GM23338 (cell line): ENCODE results near the gene ROR1. TPM values are rescaled to one million over a fixed set of nuclear protein-coding genes. Genes with fewer than 3 reads are reported as not detected.

Experiments
- ATAC-seq: fragments of 200-7000 bp; cut with Tn5 transposase; 3 replicates; pipeline ENCODE4 v1.9.1; 2020
- DNase-seq: peaks from one replicate; pipeline ENCODE4 v3.0.0-alpha.2; 2015; ENCODE audit warnings: low spot score
- H2AFZ ChIP-seq: fragments of 200-600 bp; sonication (generic); 2 replicates; pipeline ENCODE4 v1.8.0; 2016; ENCODE audit warnings: antibody characterized with exemption, mild to moderate bottlenecking, moderate library complexity
- H3F3A ChIP-seq: fragments of 200-600 bp; sonication (generic); replicated peaks from 2 replicates; pipeline ENCODE4 v1.8.0; 2017; ENCODE audit warnings: antibody characterized with exemption, mixed run types, low read depth
- H3K27ac ChIP-seq: fragments of 200-600 bp; sonication (generic); 2 replicates; pipeline ENCODE4 v1.6.1; 2016; ENCODE audit warnings: low read depth
- H3K27me3 ChIP-seq: fragments of 200-600 bp; sonication (generic); 2 replicates; pipeline ENCODE4 v1.8.0; 2016; ENCODE audit warnings: mild to moderate bottlenecking, mixed run types, moderate library complexity; ENCODE audit not compliant: insufficient read depth
- H3K36me3 ChIP-seq: fragments of 200-600 bp; sonication (generic); 2 replicates; pipeline ENCODE4 v1.8.0; 2016; ENCODE audit warnings: mild to moderate bottlenecking; ENCODE audit not compliant: insufficient read depth
- H3K4me1 ChIP-seq: fragments of 200-600 bp; sonication (generic); 2 replicates; pipeline ENCODE4 v1.8.0; 2016; ENCODE audit warnings: mild to moderate bottlenecking, moderate library complexity; ENCODE audit not compliant: insufficient read depth
- H3K4me2 ChIP-seq: fragments of 200-600 bp; sonication (generic); 2 replicates; pipeline ENCODE4 v1.7.1; 2017; ENCODE audit warnings: mixed run types
- H3K4me3 ChIP-seq: fragments of 200-600 bp; sonication (generic); 2 replicates; pipeline ENCODE4 v1.6.1; 2016; ENCODE audit warnings: mixed run types
- H3K79me2 ChIP-seq: fragments of 200-600 bp; sonication (generic); replicated peaks from 2 replicates; pipeline ENCODE4 v1.8.0; 2017; ENCODE audit warnings: mild to moderate bottlenecking; ENCODE audit not compliant: insufficient read depth
- H3K9me2 ChIP-seq: fragments of 200-600 bp; sonication (generic); 2 replicates; pipeline ENCODE4 v1.8.0; 2017; ENCODE audit not compliant: insufficient read depth
- H4K20me1 ChIP-seq: fragments of 200-600 bp; sonication (generic); replicated peaks from 2 replicates; pipeline ENCODE4 v1.8.0; 2017; ENCODE audit warnings: mild to moderate bottlenecking; ENCODE audit not compliant: insufficient read depth
- H3K27ac Mint-ChIP-seq: 2 replicates; pipeline ENCODE4 v1.8.0; 2020; ENCODE audit warnings: inconsistent platforms, mild to moderate bottlenecking, moderate library complexity, mixed read lengths
- H3K27me3 Mint-ChIP-seq: 3 replicates; pipeline ENCODE4 v1.8.0; 2022; ENCODE audit warnings: low read depth, mild to moderate bottlenecking, moderate library complexity, mixed read lengths, inconsistent platforms; ENCODE audit not compliant: insufficient read depth, poor library complexity
- H3K36me3 Mint-ChIP-seq: 3 replicates; pipeline ENCODE4 v1.8.0; 2021; ENCODE audit warnings: low read depth, mild to moderate bottlenecking, inconsistent platforms, moderate library complexity, mixed read lengths
- H3K4me1 Mint-ChIP-seq: 3 replicates; pipeline ENCODE4 v1.8.0; 2020; ENCODE audit warnings: mild to moderate bottlenecking, inconsistent platforms, mixed read lengths
- H3K4me3 Mint-ChIP-seq: 3 replicates; pipeline ENCODE4 v1.8.0; 2021; ENCODE audit warnings: moderate library complexity, mild to moderate bottlenecking, inconsistent platforms, mixed read lengths
- H3K9me3 Mint-ChIP-seq: 3 replicates; pipeline ENCODE4 v1.8.0; 2020; ENCODE audit warnings: moderate library complexity, mild to moderate bottlenecking, inconsistent platforms, mixed read lengths
- CREB1 ChIP-seq: fragments of 250-450 bp; sonication (Bioruptor Pico); IDR thresholded peaks from 2 replicates; pipeline ENCODE4 v1.5.0; 2020; ENCODE audit warnings: low read depth, mild to moderate bottlenecking, moderate library complexity
- STAT1 ChIP-seq: IDR thresholded peaks from one replicate; pipeline ENCODE4 v1.6.1; 2016; ENCODE audit warnings: antibody characterized with exemption; ENCODE audit not compliant: unreplicated experiment
- polyA plus RNA-seq: library from polyadenylated mRNA; unstranded; fragments of >200 nt; fragmentation: Nextera tagmentation; extraction: Ambion mirVana; gene quantifications from 2 replicates; pipeline ENCODE4 v1.2.1, GENCODE V29; 2016
- total RNA-seq: library from RNA; depleted of rRNA; stranded (reverse); fragments of >200 nt; shearing (Covaris generic); gene quantifications from 2 replicates; pipeline ENCODE4 v1.2.3, GENCODE V29; 2014
- TF ChIP-seq, protein P1 (sequence below), 2 experiments: fragments of 200-600 bp in 1 of 2; sonication (generic) in 1 of 2; conservative IDR thresholded peaks; 2 replicates each; pipeline versions ENCODE4 v1.5.1 to v1.6.1; 2016 to 2017; ENCODE audit warnings: antibody characterized with exemption in 2 of 2, low read depth in 2 of 2, mild to moderate bottlenecking in 2 of 2, moderate library complexity in 1 of 2
- TF ChIP-seq, protein P2 (sequence below): fragments of 250-450 bp; sonication (Bioruptor Pico); IDR thresholded peaks from 2 replicates; pipeline ENCODE4 v1.5.0; 2020; ENCODE audit warnings: mild to moderate bottlenecking, moderate library complexity

The ROR1 gene
- total and polyA plus RNA-seq, 2 experiments from 2014 or later, result 59.7 to 96.0 TPM

DNA sequence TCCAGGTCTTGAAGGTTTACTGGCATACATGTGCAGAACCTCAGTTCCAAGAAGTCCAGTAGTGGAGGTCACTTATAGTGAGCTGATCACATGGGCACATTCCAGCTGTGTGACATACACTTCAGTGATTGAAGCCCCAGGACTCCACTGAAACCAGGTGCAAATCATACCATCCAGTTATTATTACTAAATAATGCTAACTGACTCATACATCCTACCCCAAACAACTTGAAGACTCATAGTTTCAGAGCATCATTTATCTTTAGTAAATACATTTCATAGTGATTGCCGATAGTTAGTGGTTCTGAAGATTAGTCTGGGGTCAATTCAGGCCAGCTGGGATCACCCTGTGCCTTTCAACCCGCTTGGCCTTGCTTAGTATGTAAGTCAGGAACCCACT is 291.8 kb downstream of the ROR1 start:
- Histone ChIP-seq H3K4me2 (no peak overlapping the region), H3K36me3 (no peaks in the 10 kb centered on the region), H3K79me2 (peaks cover 13% of the 10 kb centered on the region), H4K20me1 (peaks cover 30% of the 10 kb centered on the region), H3F3A (no peaks in the 10 kb centered on the region), H3K27me3 (peaks cover 3% of the 10 kb centered on the region), H3K9me2 (peaks cover 3% of the 10 kb centered on the region; the same call in 1 of the 2 replicates), H3K4me1 (peaks cover 8% of the 10 kb centered on the region), H3K27ac (no peak overlapping the region), H2AFZ (no peak overlapping the region), H3K4me3 (no peak overlapping the region)
- Mint-ChIP-seq H3K4me1 (peaks cover 28% of the 10 kb centered on the region), H3K4me3 (no peak overlapping the region), H3K36me3 (peaks cover 20% of the 10 kb centered on the region), H3K27me3 (peaks cover 2% of the 10 kb centered on the region), H3K9me3 (no peaks in the 10 kb centered on the region; the same call in 2 of the 3 replicates), H3K27ac (no peak overlapping the region)
- DNase-seq (no peak), ATAC-seq (no peak)
- TF ChIP-seq, protein P1, sequence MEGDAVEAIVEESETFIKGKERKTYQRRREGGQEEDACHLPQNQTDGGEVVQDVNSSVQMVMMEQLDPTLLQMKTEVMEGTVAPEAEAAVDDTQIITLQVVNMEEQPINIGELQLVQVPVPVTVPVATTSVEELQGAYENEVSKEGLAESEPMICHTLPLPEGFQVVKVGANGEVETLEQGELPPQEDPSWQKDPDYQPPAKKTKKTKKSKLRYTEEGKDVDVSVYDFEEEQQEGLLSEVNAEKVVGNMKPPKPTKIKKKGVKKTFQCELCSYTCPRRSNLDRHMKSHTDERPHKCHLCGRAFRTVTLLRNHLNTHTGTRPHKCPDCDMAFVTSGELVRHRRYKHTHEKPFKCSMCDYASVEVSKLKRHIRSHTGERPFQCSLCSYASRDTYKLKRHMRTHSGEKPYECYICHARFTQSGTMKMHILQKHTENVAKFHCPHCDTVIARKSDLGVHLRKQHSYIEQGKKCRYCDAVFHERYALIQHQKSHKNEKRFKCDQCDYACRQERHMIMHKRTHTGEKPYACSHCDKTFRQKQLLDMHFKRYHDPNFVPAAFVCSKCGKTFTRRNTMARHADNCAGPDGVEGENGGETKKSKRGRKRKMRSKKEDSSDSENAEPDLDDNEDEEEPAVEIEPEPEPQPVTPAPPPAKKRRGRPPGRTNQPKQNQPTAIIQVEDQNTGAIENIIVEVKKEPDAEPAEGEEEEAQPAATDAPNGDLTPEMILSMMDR (conservative IDR thresholded peaks at IDR 0.05; ENCODE audit: low read depth in 2 of 2), result no peak
- TF ChIP-seq STAT1 (no peak), CREB1 (CRISPR knock-in tag) (no peak)
- TF ChIP-seq, protein P2, sequence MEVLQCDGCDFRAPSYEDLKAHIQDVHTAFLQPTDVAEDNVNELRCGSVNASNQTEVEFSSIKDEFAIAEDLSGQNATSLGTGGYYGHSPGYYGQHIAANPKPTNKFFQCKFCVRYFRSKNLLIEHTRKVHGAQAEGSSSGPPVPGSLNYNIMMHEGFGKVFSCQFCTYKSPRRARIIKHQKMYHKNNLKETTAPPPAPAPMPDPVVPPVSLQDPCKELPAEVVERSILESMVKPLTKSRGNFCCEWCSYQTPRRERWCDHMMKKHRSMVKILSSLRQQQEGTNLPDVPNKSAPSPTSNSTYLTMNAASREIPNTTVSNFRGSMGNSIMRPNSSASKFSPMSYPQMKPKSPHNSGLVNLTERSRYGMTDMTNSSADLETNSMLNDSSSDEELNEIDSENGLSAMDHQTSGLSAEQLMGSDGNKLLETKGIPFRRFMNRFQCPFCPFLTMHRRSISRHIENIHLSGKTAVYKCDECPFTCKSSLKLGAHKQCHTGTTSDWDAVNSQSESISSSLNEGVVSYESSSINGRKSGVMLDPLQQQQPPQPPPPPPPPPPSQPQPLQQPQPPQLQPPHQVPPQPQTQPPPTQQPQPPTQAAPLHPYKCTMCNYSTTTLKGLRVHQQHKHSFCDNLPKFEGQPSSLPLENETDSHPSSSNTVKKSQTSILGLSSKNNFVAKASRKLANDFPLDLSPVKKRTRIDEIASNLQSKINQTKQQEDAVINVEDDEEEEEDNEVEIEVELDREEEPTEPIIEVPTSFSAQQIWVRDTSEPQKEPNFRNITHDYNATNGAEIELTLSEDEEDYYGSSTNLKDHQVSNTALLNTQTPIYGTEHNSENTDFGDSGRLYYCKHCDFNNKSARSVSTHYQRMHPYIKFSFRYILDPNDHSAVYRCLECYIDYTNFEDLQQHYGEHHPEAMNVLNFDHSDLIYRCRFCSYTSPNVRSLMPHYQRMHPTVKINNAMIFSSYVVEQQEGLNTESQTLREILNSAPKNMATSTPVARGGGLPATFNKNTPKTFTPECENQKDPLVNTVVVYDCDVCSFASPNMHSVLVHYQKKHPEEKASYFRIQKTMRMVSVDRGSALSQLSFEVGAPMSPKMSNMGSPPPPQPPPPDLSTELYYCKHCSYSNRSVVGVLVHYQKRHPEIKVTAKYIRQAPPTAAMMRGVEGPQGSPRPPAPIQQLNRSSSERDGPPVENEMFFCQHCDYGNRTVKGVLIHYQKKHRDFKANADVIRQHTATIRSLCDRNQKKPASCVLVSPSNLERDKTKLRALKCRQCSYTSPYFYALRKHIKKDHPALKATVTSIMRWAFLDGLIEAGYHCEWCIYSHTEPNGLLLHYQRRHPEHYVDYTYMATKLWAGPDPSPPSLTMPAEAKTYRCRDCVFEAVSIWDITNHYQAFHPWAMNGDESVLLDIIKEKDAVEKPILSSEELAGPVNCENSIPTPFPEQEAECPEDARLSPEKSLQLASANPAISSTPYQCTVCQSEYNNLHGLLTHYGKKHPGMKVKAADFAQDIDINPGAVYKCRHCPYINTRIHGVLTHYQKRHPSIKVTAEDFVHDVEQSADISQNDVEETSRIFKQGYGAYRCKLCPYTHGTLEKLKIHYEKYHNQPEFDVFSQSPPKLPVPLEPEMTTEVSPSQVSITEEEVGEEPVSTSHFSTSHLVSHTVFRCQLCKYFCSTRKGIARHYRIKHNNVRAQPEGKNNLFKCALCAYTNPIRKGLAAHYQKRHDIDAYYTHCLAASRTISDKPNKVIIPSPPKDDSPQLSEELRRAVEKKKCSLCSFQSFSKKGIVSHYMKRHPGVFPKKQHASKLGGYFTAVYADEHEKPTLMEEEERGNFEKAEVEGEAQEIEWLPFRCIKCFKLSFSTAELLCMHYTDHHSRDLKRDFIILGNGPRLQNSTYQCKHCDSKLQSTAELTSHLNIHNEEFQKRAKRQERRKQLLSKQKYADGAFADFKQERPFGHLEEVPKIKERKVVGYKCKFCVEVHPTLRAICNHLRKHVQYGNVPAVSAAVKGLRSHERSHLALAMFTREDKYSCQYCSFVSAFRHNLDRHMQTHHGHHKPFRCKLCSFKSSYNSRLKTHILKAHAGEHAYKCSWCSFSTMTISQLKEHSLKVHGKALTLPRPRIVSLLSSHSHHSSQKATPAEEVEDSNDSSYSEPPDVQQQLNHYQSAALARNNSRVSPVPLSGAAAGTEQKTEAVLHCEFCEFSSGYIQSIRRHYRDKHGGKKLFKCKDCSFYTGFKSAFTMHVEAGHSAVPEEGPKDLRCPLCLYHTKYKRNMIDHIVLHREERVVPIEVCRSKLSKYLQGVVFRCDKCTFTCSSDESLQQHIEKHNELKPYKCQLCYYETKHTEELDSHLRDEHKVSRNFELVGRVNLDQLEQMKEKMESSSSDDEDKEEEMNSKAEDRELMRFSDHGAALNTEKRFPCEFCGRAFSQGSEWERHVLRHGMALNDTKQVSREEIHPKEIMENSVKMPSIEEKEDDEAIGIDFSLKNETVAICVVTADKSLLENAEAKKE, result no peak
